Left colon (tissue), 2 donors: ENCODE data around the gene PPM1M. TPM values are rescaled to one million over a fixed set of nuclear protein-coding genes. Genes with fewer than 3 reads are reported as not detected.
A peak's percentile ranks its signal among the peaks of the same experiment; 100 is the strongest.
"Not testable (repeated sequence)": the region's sequence is repeated elsewhere in the genome, so short reads cannot be mapped to it uniquely, and the experiment has no call there.

Experiments used
- ATAC-seq: fragments of 200-7000 bp; cut with Tn5 transposase; one replicate; pipeline ENCODE4 v1.9.1; 2020; ENCODE audit warnings: mild to moderate bottlenecking, moderate library complexity
- DNase-seq, 2 donors: peaks; one replicate each; pipeline ENCODE4 v3.0.0-alpha.2; 2020
- intact Hi-C, 2 donors: fragments of 100-400 bp; cut with DNase I in 1 of 2; cut with micrococcal nuclease in 1 of 2; formaldehyde crosslinking; loops; one replicate each; pipeline versions ENCODE4 v1.11.2 to v1.14.0; 2022; cut with DNase I, micrococcal nuclease
- total RNA-seq, 2 donors: library from RNA; stranded (reverse); fragmentation: NEBNext Ultra II Directional; extraction: Animal tissue kit (Norgen Biotek cat#: 25700); gene quantifications; one replicate each; pipeline ENCODE4 v1.2.1, GENCODE V29; 2021
- donor health status: DM: no; HTN: no; CAD: no.
- donor health status: DM: yes; HTN: yes; CAD: no.

PPM1M gene
- total RNA-seq, 2 donors from 2014 or later: 2.9 to 9.3 TPM

GRCh38 chr3:52256159-52256558, 10.6 kb downstream of the PPM1M start:
- intact Hi-C loops: no loop called here
- ATAC-seq (no peak), DNase-seq (no peak)

- DNase-seq (no peak), ATAC-seq (no peak)
- intact Hi-C loops: no loop called here
Measured at GRCh38 chr3:52256622-52257021, 11.1 kb downstream of the PPM1M start.

DNA sequence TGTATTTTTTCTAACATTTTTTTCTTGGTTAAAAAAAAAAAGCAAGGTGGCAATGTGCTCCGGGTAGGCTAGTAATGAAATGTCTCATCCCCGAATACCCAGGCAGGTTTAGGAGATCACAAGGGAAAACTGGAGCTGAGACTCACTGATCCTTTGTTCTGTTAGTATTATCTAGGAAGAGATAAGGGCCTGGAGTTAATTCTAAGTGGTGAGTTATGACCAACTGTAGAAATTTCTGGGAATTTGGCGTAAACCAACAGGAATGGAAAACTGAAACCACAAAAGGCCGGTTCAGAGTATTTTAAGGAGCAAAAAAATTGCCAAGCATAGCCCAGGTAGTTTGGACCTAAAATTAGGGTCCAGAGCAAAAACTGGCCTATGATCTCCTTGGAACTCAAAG, 12.4 kb downstream of the PPM1M start:
- no peak for ATAC-seq
- intact Hi-C loops: no loop called here
- no peak for DNase-seq

DNA sequence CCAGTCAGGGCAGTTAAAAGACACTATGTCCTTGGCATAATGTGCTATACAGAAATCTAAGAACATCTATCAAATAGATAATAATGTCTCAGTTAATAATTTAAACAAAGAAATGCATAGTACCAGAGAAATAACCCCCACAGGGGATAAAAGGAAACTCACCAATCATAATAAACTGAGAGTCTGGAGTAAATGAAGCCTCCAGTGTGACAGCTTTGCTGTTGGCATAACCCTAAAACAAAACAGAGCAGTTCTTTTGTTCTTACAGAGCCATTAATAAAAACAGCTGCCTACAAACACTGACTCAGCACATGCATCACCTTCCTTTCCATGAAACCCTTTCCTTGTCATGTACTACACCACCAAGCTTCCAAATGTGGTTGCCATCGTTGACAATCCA, 13.5 kb downstream of the PPM1M start:
- intact Hi-C loops: no loop called here
- no peak for ATAC-seq
- DNase-seq: no peak

GRCh38 chr3:52259448-52259847, 13.9 kb downstream of the PPM1M start:
- intact Hi-C loops: no loop called here
- ATAC-seq (no peak), DNase-seq (no peak)

GRCh38 chr3:52262447-52262846, 16.9 kb downstream of the PPM1M start:
- no peak for ATAC-seq
- no peak for DNase-seq
- intact Hi-C loops: no loop called here

DNA sequence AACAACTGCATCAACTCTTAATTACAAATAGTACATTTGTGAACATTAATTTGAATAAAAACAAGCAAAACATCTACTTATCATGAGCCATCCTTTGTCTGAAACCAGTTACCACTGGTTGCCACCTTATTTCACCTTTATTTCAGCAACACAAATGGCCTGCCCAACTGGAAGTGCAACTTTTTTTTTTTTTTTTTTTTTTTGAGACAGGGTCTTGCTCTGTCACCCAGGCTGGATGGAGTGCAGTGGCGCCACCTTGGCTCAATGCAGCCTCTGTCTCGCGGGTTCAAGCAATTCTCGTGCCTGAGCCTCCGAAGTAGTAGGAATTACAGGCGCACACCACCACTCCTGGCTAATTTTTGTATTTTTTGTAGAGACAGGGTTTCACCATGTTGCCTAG, 19.8 kb downstream of the PPM1M start:
- DNase-seq: no peak
- ATAC-seq: no peak
- intact Hi-C loops: no loop called here

DNA sequence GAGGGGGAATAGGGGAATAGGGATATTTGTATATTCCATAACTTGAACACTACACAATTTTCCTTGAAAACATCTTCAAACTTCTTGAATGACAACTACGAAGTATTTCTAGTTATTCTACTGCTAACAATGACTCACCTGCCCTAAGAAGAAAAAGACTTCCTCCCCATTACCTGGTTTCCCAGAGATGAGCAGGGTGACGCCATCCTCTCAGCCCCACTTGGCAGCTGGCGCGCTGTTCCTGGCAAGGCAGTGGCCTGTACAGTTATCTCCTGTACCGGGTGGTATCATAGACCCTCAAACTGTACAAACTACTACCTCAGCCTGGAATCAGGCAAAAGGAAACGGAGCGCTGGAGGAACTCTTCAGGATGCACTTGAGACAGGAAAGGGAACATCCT, 22.5 kb downstream of the PPM1M start:
- DNase-seq: no peak
- ATAC-seq: no peak
- intact Hi-C loops: no loop called here

- DNase-seq (no peak), ATAC-seq (no peak)
- intact Hi-C loops: no loop called here
Measured at GRCh38 chr3:52269776-52270175, 24.2 kb downstream of the PPM1M start.

DNA sequence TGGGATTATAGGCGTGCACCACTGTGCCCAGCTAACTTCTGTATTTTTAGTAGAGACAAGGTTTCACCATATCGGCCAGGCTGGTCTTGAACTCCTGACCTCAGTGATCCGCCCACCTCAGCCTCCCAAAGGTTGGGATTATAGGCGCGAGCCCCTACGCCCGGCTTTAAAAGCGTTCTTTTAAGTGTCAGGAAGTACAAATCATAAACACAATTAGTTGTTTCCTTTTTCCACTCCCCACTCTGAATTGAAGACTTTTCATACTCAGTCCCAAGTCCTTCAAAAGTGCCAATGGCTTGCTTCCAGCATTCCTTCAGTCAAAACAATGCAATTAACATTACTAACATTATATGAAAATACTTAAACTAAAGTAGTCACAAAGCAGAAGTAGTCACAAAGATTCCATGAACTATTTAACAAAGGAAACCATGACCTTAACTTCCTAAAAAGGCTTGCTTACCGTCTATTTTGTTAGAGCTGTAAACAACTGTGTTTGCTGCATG, 24.7 kb downstream of the PPM1M start:
- DNase-seq (no peak), ATAC-seq (peak; percentile 9)
- intact Hi-C loops: no loop called here

GRCh38 chr3:52272172-52272571, 26.6 kb downstream of the PPM1M start:
- DNase-seq, intact Hi-C loops, ATAC-seq: not testable (repeated sequence)

DNA sequence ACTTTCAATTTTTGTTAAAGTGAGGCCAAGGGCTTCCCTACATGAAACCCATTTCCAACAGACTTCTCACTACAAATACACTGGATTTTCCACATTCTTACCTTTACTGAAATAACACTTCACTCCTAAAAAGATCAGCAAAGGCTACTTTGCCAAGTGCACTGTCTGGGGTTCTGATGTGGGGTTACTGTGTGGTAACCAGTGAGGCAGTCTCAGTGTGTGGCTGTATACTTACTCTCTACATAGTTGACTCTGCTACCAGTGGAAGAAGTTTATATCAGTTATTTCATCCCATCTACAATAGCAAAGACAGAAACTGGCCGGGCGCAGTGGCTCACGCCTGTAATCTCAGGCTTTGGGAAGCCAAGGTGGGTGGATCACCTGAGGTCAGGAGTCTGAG, 27.3 kb downstream of the PPM1M start:
- no peak for ATAC-seq
- DNase-seq: no peak
- intact Hi-C loops: no loop called here

- ATAC-seq, DNase-seq, intact Hi-C loops: not testable (repeated sequence)
Measured at GRCh38 chr3:52274781-52275180, 29.2 kb downstream of the PPM1M start.

GRCh38 chr3:52277071-52277964, 31.8 kb downstream of the PPM1M start:
- intact Hi-C loops: no loop called here
- peak; percentile 51 for ATAC-seq

DNA sequence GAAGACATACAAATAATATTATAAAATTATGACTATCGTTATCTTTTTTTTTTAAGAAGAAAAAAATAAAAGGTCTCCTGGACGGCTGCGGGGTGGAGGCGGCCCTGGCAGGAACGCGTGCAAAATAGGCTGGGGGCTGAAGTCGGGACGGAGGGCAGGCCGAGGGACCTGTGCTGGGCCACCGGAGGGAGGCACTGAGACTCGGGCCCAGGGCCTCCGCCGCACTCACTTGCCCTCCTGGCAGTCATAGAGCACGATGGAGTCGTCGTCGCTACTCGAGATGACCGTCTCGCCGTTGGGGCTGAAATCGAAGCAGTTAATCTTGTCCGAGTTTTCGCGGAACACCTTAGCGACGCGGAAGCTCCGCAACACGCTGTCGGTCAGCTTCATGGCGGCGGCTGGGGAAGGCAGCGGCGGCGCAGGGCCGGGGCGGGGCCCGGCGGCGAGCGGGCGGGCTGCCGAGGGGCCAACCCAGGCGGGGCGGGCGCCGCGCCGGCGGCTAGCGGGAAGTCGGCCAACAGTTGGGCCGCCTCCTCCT, 32.5 kb downstream of the PPM1M start:
- ATAC-seq: peak; percentile 75
- intact Hi-C loops: no loop called here
- DNase-seq: peak; percentile 64 to 68

More at GRCh38 chr3:52277071-52277964, 31.8 kb downstream of the PPM1M start:
- peak; percentile 83 to 88 for DNase-seq

DNA sequence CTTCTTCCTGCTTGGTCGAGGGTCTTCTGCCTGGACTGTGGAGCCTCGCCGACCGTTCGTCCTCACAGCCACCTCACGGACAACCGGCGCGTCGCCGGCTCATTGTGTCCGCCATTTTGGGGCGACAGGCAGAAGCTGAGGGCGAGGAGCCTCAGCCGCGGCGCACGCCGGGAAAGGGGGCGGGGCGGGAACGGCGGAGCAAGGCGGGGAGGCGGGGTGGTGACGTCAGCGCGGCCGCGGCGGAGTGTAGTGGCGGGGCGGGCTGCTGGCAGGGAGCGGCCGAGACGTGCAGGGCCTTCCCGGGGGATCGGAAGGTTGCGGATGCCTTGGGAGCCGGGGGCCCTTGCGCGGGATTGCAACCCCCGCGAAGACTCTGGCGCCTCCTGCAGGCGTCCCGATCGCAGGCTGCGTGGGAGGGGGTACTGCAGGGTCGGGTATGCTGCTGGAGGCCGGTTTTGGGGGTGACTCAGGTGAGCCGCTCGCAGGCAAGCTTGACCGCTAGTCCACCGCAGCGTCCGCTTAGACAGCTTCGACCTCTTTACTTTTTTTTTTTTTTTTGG, 33.0 kb downstream of the PPM1M start, which contains the start of gene WDR82:
Gene WDR82 (minus strand): TSS at position 140 of the 560 bp plus-strand sequence. CDS start 288 bp downstream, outside the sequence.
- DNase-seq (peak; percentile 96 to 99), ATAC-seq (peak; percentile 90)
- intact Hi-C loops: no loop called here

DNA sequence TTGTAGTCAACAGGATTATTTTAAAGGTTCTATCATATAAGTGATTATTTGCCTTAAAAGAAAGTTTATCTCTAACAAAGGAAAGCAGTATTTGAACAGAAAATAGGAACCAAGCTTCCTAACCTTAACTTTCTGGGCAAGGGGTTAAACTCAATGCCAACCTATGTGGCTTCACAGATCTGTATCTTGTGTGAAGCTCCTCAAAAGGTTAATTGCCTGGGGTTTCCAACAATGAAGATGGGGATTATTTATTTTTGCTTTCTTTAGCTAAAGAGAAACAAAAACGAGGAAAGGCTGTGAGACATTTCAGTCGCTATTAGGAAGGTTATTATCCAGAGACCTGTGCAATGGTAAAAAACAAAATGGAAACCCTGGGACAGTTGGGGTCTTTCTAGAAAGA, 34.0 kb downstream of the PPM1M start:
- ATAC-seq (no peak), DNase-seq (no peak)
- intact Hi-C loops: no loop called here

- DNase-seq (no peak), ATAC-seq (no peak)
- intact Hi-C loops: no loop called here
Measured at GRCh38 chr3:52280050-52280461, 34.5 kb downstream of the PPM1M start.

GRCh38 chr3:52281981-52282801, 36.6 kb downstream of the PPM1M start:
- DNase-seq (no peak), ATAC-seq (no peak)
- intact Hi-C loops: no loop called here
